GM04504 (cell line): ENCODE measurements around the gene DISP1.
"Not testable (repeated sequence)": the region's sequence is repeated elsewhere in the genome, so short reads cannot be mapped to it uniquely, and the experiment has no call there.

Experiments
- DNase-seq: peaks from one replicate; pipeline ENCODE4 v3.0.0-alpha.2; 2012; ENCODE audit warnings: low read depth

The DISP1 gene

GRCh38 chr1:222794656-222795474, 20.0 kb upstream of the DISP1 start:
- no peak for DNase-seq

DNA sequence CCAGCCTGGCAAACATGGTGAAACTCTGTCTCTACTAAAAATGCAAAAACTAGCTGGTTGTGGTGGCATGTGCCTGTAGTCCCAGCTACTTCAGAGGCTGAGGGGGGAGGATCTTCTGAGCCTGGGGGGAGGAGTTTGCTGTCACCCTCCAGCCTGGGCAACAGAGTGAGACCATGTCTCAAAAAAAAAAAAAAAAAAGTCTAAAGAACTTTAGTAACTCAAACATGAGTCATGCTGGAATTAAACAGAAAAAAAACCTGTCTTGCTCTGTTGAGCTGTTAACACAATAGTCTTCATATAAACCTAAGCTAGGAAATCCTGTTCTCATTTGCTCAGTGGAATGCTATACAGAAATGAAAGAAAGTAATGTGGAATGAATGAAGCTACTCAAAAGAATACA, 16.7 kb upstream of the DISP1 start:
- DNase-seq = no peak

DNA sequence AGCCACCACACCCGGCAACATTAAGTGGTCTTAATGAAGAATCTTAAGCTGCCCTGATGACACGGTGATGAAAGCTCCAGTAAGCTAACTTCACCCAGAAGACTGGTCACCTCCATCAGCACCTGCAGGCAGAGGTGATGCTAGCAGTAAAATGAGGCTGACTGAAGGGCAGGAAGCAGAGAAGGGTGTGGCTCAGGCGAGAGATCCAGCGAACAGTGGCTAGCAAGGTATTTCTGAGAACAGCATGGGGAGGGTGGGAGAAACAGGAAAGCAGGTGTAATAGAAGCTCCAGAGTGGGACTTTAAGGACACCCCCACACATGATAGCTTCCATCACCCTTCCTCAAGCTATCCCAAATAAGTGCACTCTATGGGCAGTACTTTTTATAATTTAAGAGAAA, 15.9 kb upstream of the DISP1 start:
- no peak for DNase-seq

DNA sequence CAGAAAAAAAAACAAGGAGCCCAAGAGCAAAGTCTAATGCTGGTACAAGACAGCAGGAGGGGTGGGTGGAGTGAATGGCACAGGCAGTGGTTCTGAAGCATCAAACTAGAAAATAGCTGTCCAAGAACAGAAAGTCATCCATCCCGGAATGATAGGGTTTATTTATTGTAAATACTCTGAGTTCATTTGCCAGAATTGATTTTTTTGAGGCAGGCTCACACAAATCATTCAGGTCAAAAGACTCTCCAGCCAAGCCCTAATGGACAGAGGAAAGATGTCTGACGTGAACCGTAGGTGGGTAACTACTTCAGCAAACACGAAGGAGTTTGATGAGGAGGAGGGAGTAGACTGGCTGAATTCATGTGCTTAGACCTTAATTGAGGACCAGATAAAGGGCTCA, 13.8 kb upstream of the DISP1 start:
- DNase-seq = no peak

- no peak for DNase-seq
Measured at GRCh38 chr1:222811671-222812070, 3.2 kb upstream of the DISP1 start.

DNA sequence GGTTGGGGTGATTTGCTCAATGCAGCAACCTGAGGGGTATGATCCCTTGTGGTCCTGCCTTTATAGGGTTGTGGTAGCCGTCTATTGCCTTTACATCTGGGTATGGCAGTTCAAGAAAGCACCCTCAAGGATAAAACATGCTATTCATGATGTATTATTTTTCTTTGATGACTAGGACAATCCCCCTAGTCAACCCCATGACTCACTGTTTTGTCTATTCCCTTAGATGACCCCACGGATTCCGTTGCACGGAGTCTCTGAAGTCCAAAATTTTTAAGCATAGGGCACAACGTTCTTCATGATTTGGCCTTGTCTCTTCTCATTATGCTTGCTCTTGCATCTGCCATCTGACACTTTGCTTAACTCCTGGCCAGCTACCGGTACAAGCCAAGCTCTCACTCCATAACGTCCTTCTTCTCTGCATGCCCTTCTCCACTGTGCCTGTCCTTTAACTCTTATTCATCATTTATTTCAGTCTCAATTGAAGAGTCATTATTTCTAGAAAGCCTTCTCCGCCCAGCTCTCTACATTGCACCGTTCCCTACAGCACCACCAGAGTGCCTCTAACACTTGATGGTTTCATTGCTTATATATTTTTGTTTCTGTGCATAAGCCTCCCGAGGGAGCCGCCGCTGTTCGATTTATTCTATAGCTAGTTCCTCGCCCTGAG, 838 bp upstream of the DISP1 start:
- no peak for DNase-seq

- no peak for DNase-seq
Measured at GRCh38 chr1:222815440-222815765, 564 bp downstream of the DISP1 start.

- peak; percentile 78 for DNase-seq
Measured at GRCh38 chr1:222817529-222817928, 2.7 kb downstream of the DISP1 start.

- DNase-seq = no peak
Measured at GRCh38 chr1:222818171-222818570, 3.3 kb downstream of the DISP1 start.

GRCh38 chr1:222820171-222820712, 5.4 kb downstream of the DISP1 start:
- no peak for DNase-seq

GRCh38 chr1:222821239-222821638, 6.4 kb downstream of the DISP1 start:
- no peak for DNase-seq

DNA sequence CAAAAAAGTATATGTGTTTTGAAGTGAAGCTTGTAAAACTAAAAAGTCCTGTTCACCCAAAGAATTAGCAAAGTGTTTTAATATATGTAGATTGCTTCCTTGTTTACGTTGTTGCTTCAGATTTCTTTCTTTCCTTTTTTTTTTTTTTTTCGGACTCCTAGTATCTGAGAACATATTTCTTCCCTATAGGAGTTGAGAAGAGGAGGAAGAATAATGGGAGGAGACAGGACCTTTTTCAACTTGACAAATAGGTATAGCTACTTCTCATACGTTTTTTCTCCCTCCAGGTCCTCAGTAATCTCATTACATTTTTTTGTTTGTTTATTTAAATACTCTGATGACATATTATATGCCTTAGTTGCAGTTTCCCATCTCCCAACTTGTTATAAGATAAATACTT, 8.9 kb downstream of the DISP1 start:
- no peak for DNase-seq

DNA sequence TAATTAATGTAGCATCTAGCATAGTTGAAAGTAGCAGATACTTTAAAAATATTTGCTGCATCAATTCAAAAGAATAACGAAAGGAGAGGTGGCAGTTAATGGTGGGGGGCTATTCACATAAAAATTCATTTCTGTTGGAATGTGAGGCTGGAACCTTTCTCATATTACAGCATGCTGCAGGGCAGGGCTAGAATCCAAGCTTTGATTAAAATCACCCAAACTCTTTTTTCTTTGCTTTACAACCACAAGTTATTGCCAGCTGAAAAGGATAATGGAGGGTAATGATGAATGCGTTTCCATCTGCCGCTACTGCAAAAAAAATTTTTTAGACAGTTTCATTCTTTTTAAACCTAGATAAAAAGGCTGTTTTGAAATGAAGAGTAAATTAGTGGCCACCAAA, 9.8 kb downstream of the DISP1 start:
- DNase-seq = no peak

DNA sequence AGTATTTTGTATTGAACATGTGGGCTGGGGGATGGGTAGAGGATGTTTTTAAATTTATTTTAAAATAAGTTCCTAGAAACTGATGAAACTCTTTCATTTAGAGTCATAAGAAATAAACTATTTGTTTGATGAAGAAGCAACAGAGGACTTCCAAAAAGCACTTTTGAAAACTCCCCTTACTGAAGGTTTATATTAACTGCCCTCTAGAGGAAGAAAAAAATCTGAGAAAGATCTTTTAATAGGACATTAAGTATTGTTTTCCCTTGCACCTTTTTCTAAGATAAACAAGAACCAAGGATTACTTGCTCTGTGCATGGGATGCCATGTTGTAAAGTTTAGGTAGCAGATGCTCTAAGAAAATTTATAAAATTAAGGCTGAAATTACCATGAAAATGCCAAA, 14.1 kb downstream of the DISP1 start:
- DNase-seq = no peak

- DNase-seq = no peak
Measured at GRCh38 chr1:222829868-222830267, 15.0 kb downstream of the DISP1 start.

GRCh38 chr1:222833356-222833876, 18.6 kb downstream of the DISP1 start:
- no peak for DNase-seq

- no peak for DNase-seq
Measured at GRCh38 chr1:222843469-222844410, 28.9 kb downstream of the DISP1 start.

GRCh38 chr1:222844411-222844779, 29.6 kb downstream of the DISP1 start:
- DNase-seq = no peak

DNA sequence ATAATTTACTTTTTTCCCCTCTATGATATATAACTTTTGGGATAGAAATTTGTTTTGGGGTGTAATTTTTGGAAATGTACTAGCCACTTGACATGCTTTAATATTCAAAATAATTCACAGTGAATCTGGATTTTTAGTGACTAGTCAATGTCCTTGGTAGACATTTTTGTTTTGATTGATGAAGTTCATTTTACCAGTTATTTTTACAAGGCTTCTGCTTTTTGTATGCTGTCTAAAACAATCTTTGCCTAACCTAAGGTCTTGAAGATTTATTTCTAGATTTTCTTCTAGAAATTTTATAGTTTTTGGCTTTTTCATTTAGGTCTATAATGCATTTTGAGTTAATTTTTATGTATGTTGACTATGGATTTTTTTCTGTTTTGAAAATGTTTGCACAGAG, 30.9 kb downstream of the DISP1 start:
- DNase-seq = no peak

DNA sequence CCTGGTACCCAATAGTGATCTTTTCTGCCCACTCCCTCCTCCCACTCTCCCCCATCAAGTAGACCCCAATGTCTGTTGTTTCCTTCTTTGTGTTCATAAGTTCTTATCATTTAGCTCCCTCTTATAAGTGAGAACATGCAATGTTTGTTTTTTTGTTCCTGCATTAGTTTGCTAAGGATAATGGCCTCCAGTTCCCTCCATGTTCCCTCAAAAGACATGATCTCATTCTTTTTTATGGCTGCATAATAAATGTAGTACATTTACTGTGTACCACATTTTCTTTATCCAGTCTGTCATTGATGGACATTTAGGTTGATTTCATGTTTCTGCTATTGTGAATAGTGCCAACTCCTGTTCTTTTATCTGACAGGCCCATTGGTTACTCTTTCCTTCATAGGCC, 35.7 kb downstream of the DISP1 start:
- not testable (repeated sequence) for DNase-seq

DNA sequence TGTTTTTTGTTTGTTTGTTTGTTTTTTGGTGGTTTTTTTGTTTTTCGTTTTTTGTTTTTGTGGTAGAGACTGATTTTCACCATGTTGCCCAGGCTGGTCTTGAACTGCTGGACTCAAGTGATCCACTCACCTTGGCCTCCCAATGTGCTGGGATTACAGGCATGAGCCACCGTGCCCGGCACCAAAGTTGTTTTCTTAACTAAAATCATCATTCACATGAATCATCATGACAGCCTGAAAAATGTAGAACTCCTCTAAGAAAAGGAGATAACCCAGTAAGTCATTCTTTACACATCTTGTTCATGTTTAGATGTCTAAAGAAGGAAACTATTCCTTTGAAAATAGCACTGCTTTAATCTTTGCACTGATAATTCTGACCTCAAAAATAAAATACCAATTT, 37.5 kb downstream of the DISP1 start:
- DNase-seq = no peak

GRCh38 chr1:222861062-222861461, 46.2 kb downstream of the DISP1 start:
- DNase-seq = no peak
